Smooth muscle cell (in vitro differentiated cells): ENCODE results near the gene DAND5. TPM values are rescaled to one million over a fixed set of nuclear protein-coding genes. Genes with fewer than 3 reads are reported as not detected.

ENCODE experiments used
- DNase-seq: peaks from one replicate; lab custom pipeline; 2025; ENCODE audit not compliant: unreplicated experiment; lab: John Stamatoyannopoulos, UW
- H2AFZ ChIP-seq: fragments of 200-600 bp; sonication (generic); 2 replicates; pipeline ENCODE4 v1.6.0; 2016; ENCODE audit warnings: antibody characterized with exemption, low read depth, mild to moderate bottlenecking
- H3F3A ChIP-seq: fragments of 200-600 bp; sonication (generic); 2 replicates; pipeline ENCODE4 v1.6.0; 2017; ENCODE audit warnings: antibody characterized with exemption, low read depth
- H3K27ac ChIP-seq: fragments of 200-600 bp; sonication (generic); 2 replicates; pipeline ENCODE4 v1.5.1; 2016; ENCODE audit warnings: low read depth, mild to moderate bottlenecking
- H3K27me3 ChIP-seq: fragments of 200-600 bp; sonication (generic); 2 replicates; pipeline ENCODE4 v1.6.1; 2016; ENCODE audit warnings: low read depth, mild to moderate bottlenecking
- H3K36me3 ChIP-seq: fragments of 200-600 bp; sonication (generic); 2 replicates; pipeline ENCODE4 v1.5.1; 2016; ENCODE audit warnings: low read depth
- H3K4me1 ChIP-seq: fragments of 200-600 bp; sonication (generic); 2 replicates; pipeline ENCODE4 v1.5.1; 2016; ENCODE audit warnings: low read depth
- H3K4me2 ChIP-seq: fragments of 200-600 bp; sonication (generic); 2 replicates; pipeline ENCODE4 v1.6.0; 2016; ENCODE audit warnings: mild to moderate bottlenecking
- H3K4me3 ChIP-seq: fragments of 200-600 bp; sonication (generic); 2 replicates; pipeline ENCODE4 v1.5.1; 2016; ENCODE audit warnings: mild to moderate bottlenecking
- H3K79me2 ChIP-seq: fragments of 200-600 bp; sonication (generic); 2 replicates; pipeline ENCODE4 v1.6.0; 2016; ENCODE audit warnings: low read depth, mild to moderate bottlenecking
- H3K9ac ChIP-seq: fragments of 200-600 bp; sonication (generic); 2 replicates; pipeline ENCODE4 v1.6.0; 2016; ENCODE audit warnings: low read depth
- H3K9me3 ChIP-seq: fragments of 200-600 bp; sonication (generic); replicated peaks from 2 replicates; pipeline ENCODE4 v1.5.1; 2016; ENCODE audit warnings: low read depth
- H4K20me1 ChIP-seq: fragments of 200-600 bp; sonication (generic); 2 replicates; pipeline ENCODE4 v1.6.0; 2016; ENCODE audit warnings: low read depth
- WGBS: methylation state at CpG from one replicate; pipeline ENCODE4 v1.1.7; 2016; ENCODE audit warnings: low lambda C conversion rate; 5-methylcytosine and 5-hydroxymethylcytosine counted together
- polyA plus RNA-seq: library from polyadenylated mRNA; unstranded; fragments of >200 nt; fragmentation: Nextera tagmentation; extraction: Ambion mirVana; gene quantifications from 2 replicates; pipeline ENCODE4 v1.2.1, GENCODE V29; 2016
- total RNA-seq: library from RNA; depleted of rRNA; stranded (reverse); fragments of >200 nt; gene quantifications from 2 replicates; pipeline ENCODE4 v1.2.3, GENCODE V29; 2014
- TF ChIP-seq, protein P1 (sequence below): fragments of 200-600 bp; sonication (generic); IDR thresholded peaks from 2 replicates; pipeline ENCODE4 v1.5.1; 2017; ENCODE audit warnings: borderline replicate concordance, mild to moderate bottlenecking, antibody characterized with exemption; ENCODE audit not compliant: insufficient read depth, poor library complexity, severe bottlenecking

The DAND5 gene
- total and polyA plus RNA-seq, 2 experiments from 2014 or later, result not detected

DNA sequence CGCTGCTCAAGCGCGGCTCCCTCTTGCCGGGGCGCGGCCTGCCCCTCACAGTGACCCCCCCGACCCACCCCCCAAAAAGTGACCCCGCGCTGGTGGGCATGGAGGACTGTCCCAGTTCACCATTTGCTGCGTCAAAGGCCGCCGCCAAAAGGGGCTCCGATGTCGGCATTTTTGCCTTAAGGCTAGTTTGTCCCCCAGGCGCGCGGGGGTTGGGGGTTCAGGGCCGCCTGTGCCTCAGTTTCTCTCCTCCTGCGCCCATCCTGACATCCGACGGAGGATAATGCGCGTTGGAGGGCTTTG lies 43.0 kb downstream of the DAND5 start:
- peaks cover 99% of the 10 kb centered on the region for H4K20me1 ChIP-seq
- no peaks in the 10 kb centered on the region for H3K36me3 ChIP-seq
- H3K79me2 ChIP-seq, result no peaks in the 10 kb centered on the region
- peaks cover 100% of the 10 kb centered on the region for H3K27me3 ChIP-seq
- no peak overlapping the region for H3K9ac ChIP-seq
- H3F3A ChIP-seq, result no peaks in the 10 kb centered on the region
- WGBS, result 9% methylated on average over 18 of the region's 23 CpGs
- TF ChIP-seq, protein P1, sequence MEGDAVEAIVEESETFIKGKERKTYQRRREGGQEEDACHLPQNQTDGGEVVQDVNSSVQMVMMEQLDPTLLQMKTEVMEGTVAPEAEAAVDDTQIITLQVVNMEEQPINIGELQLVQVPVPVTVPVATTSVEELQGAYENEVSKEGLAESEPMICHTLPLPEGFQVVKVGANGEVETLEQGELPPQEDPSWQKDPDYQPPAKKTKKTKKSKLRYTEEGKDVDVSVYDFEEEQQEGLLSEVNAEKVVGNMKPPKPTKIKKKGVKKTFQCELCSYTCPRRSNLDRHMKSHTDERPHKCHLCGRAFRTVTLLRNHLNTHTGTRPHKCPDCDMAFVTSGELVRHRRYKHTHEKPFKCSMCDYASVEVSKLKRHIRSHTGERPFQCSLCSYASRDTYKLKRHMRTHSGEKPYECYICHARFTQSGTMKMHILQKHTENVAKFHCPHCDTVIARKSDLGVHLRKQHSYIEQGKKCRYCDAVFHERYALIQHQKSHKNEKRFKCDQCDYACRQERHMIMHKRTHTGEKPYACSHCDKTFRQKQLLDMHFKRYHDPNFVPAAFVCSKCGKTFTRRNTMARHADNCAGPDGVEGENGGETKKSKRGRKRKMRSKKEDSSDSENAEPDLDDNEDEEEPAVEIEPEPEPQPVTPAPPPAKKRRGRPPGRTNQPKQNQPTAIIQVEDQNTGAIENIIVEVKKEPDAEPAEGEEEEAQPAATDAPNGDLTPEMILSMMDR, result no peak
- peak overlapping the region; percentile 84 for H3K4me2 ChIP-seq
- H3K27ac ChIP-seq, result no peak overlapping the region
- DNase-seq, result no peak
- peak overlapping the region; percentile 40 for H3K4me3 ChIP-seq
- H3K4me1 ChIP-seq, result peaks cover 25% of the 10 kb centered on the region
- H2AFZ ChIP-seq, result no peak overlapping the region
- no peaks in the 10 kb centered on the region for H3K9me3 ChIP-seq

DNA sequence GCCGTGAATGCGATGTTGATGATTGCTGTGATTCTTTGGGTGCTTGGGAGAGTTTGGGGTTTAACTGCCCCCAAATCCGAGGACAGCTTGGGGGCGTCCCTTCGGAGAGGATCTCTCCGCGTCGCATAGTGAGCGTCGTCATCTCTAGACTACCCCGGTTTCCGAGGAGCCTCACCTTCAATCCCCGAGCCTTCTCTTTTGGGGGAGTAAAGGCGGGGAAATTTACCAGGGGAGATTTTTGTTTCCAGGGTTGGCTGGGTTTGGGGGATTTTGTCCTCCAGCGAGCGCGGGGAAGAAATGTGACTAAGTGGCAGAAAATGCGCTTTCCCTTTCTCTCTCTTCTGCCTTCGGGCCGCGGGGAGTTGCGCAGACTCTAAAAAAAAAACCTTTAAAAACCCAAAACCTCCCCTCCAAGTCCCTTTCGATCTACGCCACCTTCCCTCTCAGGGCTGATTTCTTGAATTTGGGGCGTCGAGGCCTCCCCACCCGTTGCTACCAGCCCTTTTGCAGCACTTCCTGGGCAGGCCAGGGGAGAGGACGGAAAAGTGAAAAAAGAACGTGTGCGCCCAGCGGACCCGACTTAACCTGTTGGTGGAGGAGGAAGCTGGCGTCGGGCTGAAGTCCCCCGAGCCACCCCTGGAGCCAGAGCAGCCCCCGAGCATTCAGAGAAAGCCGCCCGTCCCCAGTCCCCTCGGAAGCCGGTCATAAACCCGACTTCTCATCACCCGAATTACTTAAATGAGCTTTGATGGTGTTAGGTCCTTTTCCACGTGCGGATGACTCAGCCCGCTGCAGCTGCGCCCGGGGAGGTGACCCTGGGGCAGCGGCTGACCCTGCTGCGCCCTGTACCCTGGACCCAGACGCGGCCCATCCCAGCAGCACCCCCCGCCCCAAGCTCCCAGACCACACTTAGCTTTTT lies 43.6 kb downstream of the DAND5 start:
- Histone ChIP-seq H3K4me3 (peak overlapping the region; percentile 40), H4K20me1 (peaks cover 99% of the 10 kb centered on the region), H3K4me2 (peak overlapping the region; percentile 84), H3K27me3 (peaks cover 100% of the 10 kb centered on the region), H3K27ac (no peak overlapping the region), H3K4me1 (peaks cover 25% of the 10 kb centered on the region), H3K9me3 (no peaks in the 10 kb centered on the region), H3F3A (no peaks in the 10 kb centered on the region), H3K36me3 (no peaks in the 10 kb centered on the region), H2AFZ (no peak overlapping the region), H3K79me2 (no peaks in the 10 kb centered on the region), H3K9ac (no peak overlapping the region)
- no peak for DNase-seq
- WGBS, result 4% methylated on average over 52 of the region's 52 CpGs
- TF ChIP-seq, protein P1, result no peak

DNA sequence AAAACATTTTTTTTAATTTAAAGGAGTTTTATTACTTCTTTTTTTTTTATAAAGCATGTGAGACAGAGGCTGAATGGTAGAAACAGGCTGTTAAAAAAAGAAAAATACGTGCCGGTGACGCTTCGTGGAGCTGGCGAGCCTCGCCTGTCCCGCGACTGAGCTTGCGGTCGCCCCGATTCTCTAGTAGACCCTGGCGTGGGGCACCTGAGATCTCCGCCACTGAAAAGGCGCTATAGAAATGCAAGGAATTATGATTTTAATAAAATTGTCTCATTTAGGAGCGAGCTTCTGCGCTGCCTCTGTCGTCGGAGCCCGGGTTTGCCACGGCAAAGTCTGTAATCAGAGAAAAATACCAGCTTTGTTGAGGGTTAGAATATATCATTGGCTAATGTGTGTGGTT lies 44.3 kb downstream of the DAND5 start:
- no peak for DNase-seq
- Histone ChIP-seq H4K20me1 (peaks cover 97% of the 10 kb centered on the region), H3K9ac (no peak overlapping the region), H3K27ac (no peak overlapping the region), H3K36me3 (no peaks in the 10 kb centered on the region), H2AFZ (no peak overlapping the region), H3K79me2 (no peaks in the 10 kb centered on the region), H3K27me3 (peaks cover 100% of the 10 kb centered on the region), H3K4me1 (peaks cover 25% of the 10 kb centered on the region), H3K9me3 (no peaks in the 10 kb centered on the region), H3K4me3 (peak overlapping the region; percentile 40), H3K4me2 (peak overlapping the region; percentile 84), H3F3A (no peaks in the 10 kb centered on the region)
- WGBS, result 6% methylated on average over 20 of the region's 20 CpGs
- TF ChIP-seq, protein P1, result no peak
